Parathyroid adenoma (tissue), 2 donors: ENCODE measurements around the gene ETV6.

Source experiments
- H2AFZ ChIP-seq: fragments of 300-600 bp; sonication (generic); one replicate; pipeline ENCODE4 v1.7.0; 2017; ENCODE audit warnings: antibody characterized with exemption, mild to moderate bottlenecking
- H3K27ac ChIP-seq: fragments of 300-600 bp; sonication (generic); one replicate; pipeline ENCODE4 v1.7.0; 2017
- H3K27me3 ChIP-seq: fragments of 300-600 bp; sonication (generic); one replicate; pipeline ENCODE4 v1.7.0; 2017; ENCODE audit warnings: low read length; ENCODE audit not compliant: control insufficient read depth, insufficient read depth
- H3K36me3 ChIP-seq: fragments of 300-600 bp; sonication (generic); one replicate; pipeline ENCODE4 v1.7.0; 2017; ENCODE audit warnings: low read length; ENCODE audit not compliant: control insufficient read depth, insufficient read depth
- H3K4me1 ChIP-seq: fragments of 300-600 bp; sonication (generic); one replicate; pipeline ENCODE4 v1.7.0; 2017; ENCODE audit warnings: control low read depth
- H3K4me2 ChIP-seq: fragments of 300-600 bp; sonication (generic); one replicate; pipeline ENCODE4 v1.7.0; 2017; ENCODE audit warnings: low read length
- H3K4me3 ChIP-seq: fragments of 300-600 bp; sonication (generic); one replicate; pipeline ENCODE4 v1.7.0; 2017; ENCODE audit warnings: low read depth, low read length
- H3K79me2 ChIP-seq: fragments of 300-600 bp; sonication (generic); one replicate; pipeline ENCODE4 v1.7.0; 2017; ENCODE audit warnings: control low read depth
- H3K9ac ChIP-seq: fragments of 300-600 bp; sonication (generic); one replicate; pipeline ENCODE4 v1.7.0; 2017; ENCODE audit warnings: mild to moderate bottlenecking
- H3K9me3 ChIP-seq: fragments of 300-600 bp; sonication (generic); one replicate; pipeline ENCODE4 v1.7.0; 2017; ENCODE audit warnings: low read length; ENCODE audit not compliant: control insufficient read depth
- CTCF ChIP-seq: fragments of 300-600 bp; sonication (generic); IDR thresholded peaks from one replicate; pipeline ENCODE4 v1.7.0; 2017; ENCODE audit warnings: antibody characterized with exemption, mild to moderate bottlenecking
- donor health status: primary hyperparathyroidism.

Gene ETV6

GRCh38 chr12:11669348-11669747, 19.9 kb downstream of the ETV6 start:
- H3K27ac ChIP-seq: no peak overlapping the region
- H3K4me3 ChIP-seq: no peak overlapping the region
- no peak for TF ChIP-seq CTCF
- H3K36me3 ChIP-seq: no peaks in the 10 kb centered on the region
- H3K9ac ChIP-seq: no peak overlapping the region
- H3K27me3 ChIP-seq: no peaks in the 10 kb centered on the region
- H3K4me2 ChIP-seq: no peak overlapping the region
- H3K4me1 ChIP-seq: peaks cover 22% of the 10 kb centered on the region
- H3K9me3 ChIP-seq: no peaks in the 10 kb centered on the region
- H3K79me2 ChIP-seq: peaks cover 69% of the 10 kb centered on the region
- no peak overlapping the region for H2AFZ ChIP-seq

GRCh38 chr12:11672256-11673191, 23.1 kb downstream of the ETV6 start:
- TF ChIP-seq CTCF: no peak
- no peaks in the 10 kb centered on the region for H3K36me3 ChIP-seq
- peaks cover 73% of the 10 kb centered on the region for H3K79me2 ChIP-seq
- no peak overlapping the region for H3K4me3 ChIP-seq
- H3K9me3 ChIP-seq: no peaks in the 10 kb centered on the region
- no peak overlapping the region for H3K4me2 ChIP-seq
- H3K27ac ChIP-seq: no peak overlapping the region
- H3K9ac ChIP-seq: no peak overlapping the region
- H3K4me1 ChIP-seq: peaks cover 17% of the 10 kb centered on the region
- no peak overlapping the region for H2AFZ ChIP-seq
- no peaks in the 10 kb centered on the region for H3K27me3 ChIP-seq

- Histone ChIP-seq H3K9ac (no peak overlapping the region), H3K4me1 (peaks cover 17% of the 10 kb centered on the region), H3K9me3 (no peaks in the 10 kb centered on the region), H3K79me2 (peaks cover 73% of the 10 kb centered on the region), H3K4me2 (no peak overlapping the region), H2AFZ (no peak overlapping the region), H3K27me3 (no peaks in the 10 kb centered on the region), H3K27ac (no peak overlapping the region), H3K4me3 (no peak overlapping the region), H3K36me3 (no peaks in the 10 kb centered on the region)
- TF ChIP-seq CTCF: no peak
These were observed 24.4 kb downstream of the ETV6 start for GRCh38 chr12:11673666-11674461.

GRCh38 chr12:11674894-11675390, 25.5 kb downstream of the ETV6 start:
- Histone ChIP-seq H3K36me3 (no peaks in the 10 kb centered on the region), H3K27ac (no peak overlapping the region)

More at GRCh38 chr12:11674894-11675390, 25.5 kb downstream of the ETV6 start:
- H3K79me2 ChIP-seq: peaks cover 70% of the 10 kb centered on the region
- no peaks in the 10 kb centered on the region for H3K27me3 ChIP-seq
- H3K4me1 ChIP-seq: peaks cover 17% of the 10 kb centered on the region
- no peak for TF ChIP-seq CTCF
- H3K4me3 ChIP-seq: no peak overlapping the region
- no peaks in the 10 kb centered on the region for H3K9me3 ChIP-seq
- H2AFZ ChIP-seq: no peak overlapping the region
- H3K4me2 ChIP-seq: no peak overlapping the region
- H3K9ac ChIP-seq: no peak overlapping the region
